ACHN (cell line): ENCODE data around the gene LALBA.
"Not testable (repeated sequence)": the region's sequence is repeated elsewhere in the genome, so short reads cannot be mapped to it uniquely, and the experiment has no call there.

Source experiments
- DNase-seq: peaks from one replicate; pipeline ENCODE4 v3.0.0-alpha.2; 2015
- in situ Hi-C: cut with HindIII; loops from 2 replicates; pipeline ENCODE4 v1.10.0; 2017; ENCODE audit warnings: low sequenced_read_pairs, low pct_ligation_motif_present, low pct_unique_long_range_greater_than_20kb

Gene LALBA

GRCh38 chr12:48569946-48570345 is at the start of gene LALBA:
Gene LALBA (minus strand): TSS chr12:48570046. CDS start chr12:48570020, 26 bp downstream.
- DNase-seq: no peak
- in situ Hi-C loops: no loop called here

- peak; percentile 80 for DNase-seq
- in situ Hi-C loops: no loop called here
These were observed 48.7 kb upstream of the LALBA start for GRCh38 chr12:48618541-48618940.

GRCh38 chr12:48615681-48616080 is 45.8 kb upstream of the LALBA start:
- no peak for DNase-seq
- in situ Hi-C loops: no loop called here

DNA sequence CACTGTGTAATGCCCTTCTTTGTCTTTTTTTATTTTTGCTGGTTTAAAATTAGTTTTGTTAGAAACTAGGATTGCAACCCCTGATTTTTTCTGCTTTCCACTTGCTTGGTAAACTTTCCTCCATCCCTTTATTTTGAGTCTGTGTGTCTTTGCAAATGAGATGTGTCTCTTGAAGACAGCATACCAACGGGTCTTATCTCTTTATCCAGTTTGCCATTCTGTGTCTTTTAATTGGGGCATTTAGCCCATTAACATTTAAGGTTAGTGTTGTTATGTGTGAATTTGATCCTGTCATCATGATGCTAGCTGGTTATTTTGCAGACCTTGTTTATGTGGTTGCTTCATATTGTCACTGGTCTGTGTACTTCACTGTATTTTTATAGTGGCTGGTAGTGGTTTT is 43.5 kb upstream of the LALBA start:
- in situ Hi-C loops: no loop called here
- no peak for DNase-seq

- DNase-seq: peak; percentile 21
- in situ Hi-C loops: no loop called here
These were observed 32.5 kb upstream of the LALBA start for GRCh38 chr12:48602192-48602989.

- in situ Hi-C loops: no loop called here
- DNase-seq: no peak
These were observed 31.3 kb upstream of the LALBA start for GRCh38 chr12:48601013-48601756.

DNA sequence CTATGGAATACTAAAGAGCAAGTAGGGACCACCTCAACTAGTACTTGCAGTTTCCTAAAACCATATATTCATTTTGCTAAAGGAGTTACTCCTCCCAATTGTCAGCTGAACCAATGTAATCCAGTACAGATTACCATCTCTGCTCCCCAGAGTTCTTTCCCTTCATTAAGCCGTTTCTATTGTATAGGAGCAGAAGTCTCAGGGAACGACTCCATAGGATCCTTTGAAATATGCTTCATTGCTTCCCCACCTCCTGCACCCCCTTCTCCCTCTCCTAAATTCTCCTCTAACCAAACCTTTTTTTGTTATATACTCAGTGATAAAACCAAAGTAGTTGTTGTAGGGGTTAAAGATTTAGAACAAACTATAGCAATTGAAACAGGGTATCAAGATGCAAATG is 30.7 kb upstream of the LALBA start:
- in situ Hi-C loops: no loop called here
- DNase-seq: no peak

- in situ Hi-C loops: no loop called here
- no peak for DNase-seq
These were observed 22.8 kb upstream of the LALBA start for GRCh38 chr12:48592591-48593086.

DNA sequence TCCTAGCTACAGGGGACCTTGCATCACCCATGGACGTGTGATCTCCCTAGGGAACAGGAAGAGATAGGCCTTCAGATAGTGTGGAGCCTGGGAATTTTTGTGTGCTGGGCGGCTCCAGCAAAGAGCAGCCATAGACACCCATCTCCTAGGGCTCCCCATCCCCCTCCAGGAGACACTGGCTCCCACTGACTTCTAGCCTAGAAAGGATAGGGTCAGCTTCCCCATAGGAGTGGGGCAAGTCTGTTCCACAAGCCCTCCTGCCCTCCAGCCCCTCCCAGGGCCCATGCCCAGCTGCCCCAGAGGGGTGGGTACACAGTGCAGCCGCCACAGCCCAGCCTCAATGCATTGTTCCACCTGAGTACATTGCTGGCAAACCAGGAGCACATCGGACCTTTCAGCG is 16.5 kb upstream of the LALBA start:
- no peak for DNase-seq
- in situ Hi-C loops: no loop called here

GRCh38 chr12:48583728-48584127 is 13.9 kb upstream of the LALBA start:
- in situ Hi-C loops: no loop called here
- no peak for DNase-seq

DNA sequence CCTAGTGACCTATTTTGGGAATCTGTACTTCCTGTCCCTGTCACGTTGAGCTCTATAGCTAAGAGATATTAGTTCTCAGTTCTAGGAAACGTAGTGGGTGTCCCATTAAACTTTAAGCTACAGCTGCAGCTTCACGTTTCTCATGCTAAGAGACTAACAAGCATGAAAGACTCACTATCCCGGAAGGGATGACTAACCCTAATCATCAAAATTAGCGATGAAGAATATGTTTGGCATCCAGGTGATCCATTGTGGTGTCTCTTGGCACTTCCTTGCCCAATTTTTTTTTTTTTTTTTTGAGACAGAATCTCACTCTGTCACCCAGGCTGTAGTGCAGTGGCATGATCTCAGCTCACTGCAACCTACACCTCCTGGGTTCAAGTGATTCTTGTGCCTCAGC is 11.0 kb upstream of the LALBA start:
- no peak for DNase-seq
- in situ Hi-C loops: no loop called here

GRCh38 chr12:48572326-48572725 is 2.5 kb upstream of the LALBA start:
- DNase-seq: no peak
- in situ Hi-C loops: no loop called here

DNA sequence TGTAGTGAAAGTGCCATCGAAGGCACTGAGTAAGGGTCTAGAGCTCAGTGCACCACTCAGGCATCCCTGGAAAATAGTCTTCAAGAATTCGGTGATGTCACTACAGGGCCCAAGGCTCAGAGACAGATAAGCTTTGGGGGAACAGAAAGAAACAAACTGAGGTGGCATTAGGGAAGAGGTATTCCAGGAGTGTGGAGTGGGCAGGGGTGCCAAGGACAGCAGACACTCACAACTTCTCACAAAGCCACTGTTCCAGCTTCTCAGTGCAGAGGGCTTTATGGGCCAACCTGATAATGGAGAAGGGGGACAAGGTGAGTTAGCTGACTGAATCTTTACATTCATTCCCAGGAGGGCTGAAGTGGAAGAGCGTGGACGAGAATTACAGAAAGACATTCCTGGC is 2.1 kb downstream of the LALBA start:
- in situ Hi-C loops: no loop called here
- no peak for DNase-seq

GRCh38 chr12:48557919-48558318 is 11.9 kb downstream of the LALBA start:
- in situ Hi-C loops: no loop called here

DNA sequence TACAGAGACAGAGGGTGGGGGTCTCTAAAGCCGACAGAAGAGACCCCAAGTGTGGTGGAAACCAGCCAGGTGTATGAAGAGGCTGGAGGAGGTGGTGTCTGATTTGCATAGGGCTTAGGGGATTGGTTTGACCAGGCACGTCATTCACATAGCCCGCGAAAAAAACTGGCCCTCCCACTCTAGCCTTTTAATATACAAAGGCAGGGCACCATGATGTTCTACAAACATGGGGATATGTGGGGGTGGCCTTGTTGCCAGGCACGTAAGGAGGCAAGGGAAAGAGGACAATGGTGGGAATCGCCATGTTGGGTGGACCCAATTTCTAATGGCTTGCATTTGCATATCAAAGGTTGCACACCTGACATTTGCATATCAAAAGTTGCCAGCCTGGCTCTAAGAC is 13.2 kb downstream of the LALBA start:
- in situ Hi-C loops: no loop called here
- DNase-seq: no peak

More at GRCh38 chr12:48557919-48558318, 11.9 kb downstream of the LALBA start:
- no peak for DNase-seq

- in situ Hi-C loops, DNase-seq: not testable (repeated sequence)
These were observed 16.0 kb downstream of the LALBA start for GRCh38 chr12:48553666-48554343.

- DNase-seq, in situ Hi-C loops: not testable (repeated sequence)
These were observed 18.2 kb downstream of the LALBA start for GRCh38 chr12:48551636-48552035.

DNA sequence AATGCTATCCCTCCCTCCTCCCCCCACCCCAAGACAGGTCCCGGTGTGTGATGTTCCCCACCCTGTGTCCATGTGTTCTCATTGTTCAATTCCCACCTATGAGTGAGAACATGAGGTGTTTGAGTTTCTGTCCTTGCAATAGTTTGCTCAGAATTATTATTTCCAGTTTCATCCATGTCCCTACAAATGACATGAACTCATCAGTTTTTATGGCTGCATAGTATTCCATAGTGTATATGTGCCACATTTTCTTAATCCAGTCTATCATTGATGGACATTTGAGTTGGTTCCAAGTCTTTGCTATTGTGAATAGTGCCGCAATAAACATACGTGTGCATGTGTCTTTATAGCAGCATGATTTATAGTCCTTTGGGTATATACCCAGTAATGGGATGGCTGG is 22.8 kb downstream of the LALBA start:
- DNase-seq, in situ Hi-C loops: not testable (repeated sequence)

- in situ Hi-C loops: no loop called here
- DNase-seq: no peak
These were observed 23.9 kb downstream of the LALBA start for GRCh38 chr12:48545833-48546469.
